GM12875 (cell line): ENCODE measurements around the gene LST1.

Source experiments
- H3K4me3 ChIP-seq: one replicate; pipeline ENCODE4 v1.5.1; 2011; ENCODE audit warnings: low read depth, low read length, control low read depth
- TF ChIP-seq, protein P1 (sequence below): IDR thresholded peaks from 2 replicates; pipeline ENCODE4 v1.5.1; 2011; ENCODE audit warnings: low read depth, mild to moderate bottlenecking, control low read depth, inconsistent platforms, low read length, moderate library complexity, borderline replicate concordance; ENCODE audit not compliant: insufficient read depth

Gene LST1

DNA sequence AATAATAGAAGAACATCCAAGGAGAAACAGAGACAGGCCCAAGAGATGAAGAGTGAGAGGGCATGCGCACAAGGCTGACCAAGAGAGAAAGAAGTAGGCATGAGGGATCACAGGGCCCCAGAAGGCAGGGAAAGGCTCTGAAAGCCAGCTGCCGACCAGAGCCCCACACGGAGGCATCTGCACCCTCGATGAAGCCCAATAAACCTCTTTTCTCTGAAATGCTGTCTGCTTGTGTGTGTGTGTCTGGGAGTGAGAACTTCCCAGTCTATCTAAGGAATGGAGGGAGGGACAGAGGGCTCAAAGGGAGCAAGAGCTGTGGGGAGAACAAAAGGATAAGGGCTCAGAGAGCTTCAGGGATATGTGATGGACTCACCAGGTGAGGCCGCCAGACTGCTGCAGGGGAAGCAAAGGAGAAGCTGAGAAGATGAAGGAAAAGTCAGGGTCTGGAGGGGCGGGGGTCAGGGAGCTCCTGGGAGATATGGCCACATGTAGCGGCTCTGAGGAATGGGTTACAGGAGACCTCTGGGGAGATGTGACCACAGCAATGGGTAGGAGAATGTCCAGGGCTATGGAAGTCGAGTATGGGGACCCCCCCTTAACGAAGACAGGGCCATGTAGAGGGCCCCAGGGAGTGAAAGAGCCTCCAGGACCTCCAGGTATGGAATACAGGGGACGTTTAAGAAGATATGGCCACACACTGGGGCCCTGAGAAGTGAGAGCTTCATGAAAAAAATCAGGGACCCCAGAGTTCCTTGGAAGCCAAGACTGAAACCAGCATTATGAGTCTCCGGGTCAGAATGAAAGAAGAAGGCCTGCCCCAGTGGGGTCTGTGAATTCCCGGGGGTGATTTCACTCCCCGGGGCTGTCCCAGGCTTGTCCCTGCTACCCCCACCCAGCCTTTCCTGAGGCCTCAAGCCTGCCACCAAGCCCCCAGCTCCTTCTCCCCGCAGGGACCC is 11.7 kb upstream of the LST1 start:
- TF ChIP-seq, protein P1, sequence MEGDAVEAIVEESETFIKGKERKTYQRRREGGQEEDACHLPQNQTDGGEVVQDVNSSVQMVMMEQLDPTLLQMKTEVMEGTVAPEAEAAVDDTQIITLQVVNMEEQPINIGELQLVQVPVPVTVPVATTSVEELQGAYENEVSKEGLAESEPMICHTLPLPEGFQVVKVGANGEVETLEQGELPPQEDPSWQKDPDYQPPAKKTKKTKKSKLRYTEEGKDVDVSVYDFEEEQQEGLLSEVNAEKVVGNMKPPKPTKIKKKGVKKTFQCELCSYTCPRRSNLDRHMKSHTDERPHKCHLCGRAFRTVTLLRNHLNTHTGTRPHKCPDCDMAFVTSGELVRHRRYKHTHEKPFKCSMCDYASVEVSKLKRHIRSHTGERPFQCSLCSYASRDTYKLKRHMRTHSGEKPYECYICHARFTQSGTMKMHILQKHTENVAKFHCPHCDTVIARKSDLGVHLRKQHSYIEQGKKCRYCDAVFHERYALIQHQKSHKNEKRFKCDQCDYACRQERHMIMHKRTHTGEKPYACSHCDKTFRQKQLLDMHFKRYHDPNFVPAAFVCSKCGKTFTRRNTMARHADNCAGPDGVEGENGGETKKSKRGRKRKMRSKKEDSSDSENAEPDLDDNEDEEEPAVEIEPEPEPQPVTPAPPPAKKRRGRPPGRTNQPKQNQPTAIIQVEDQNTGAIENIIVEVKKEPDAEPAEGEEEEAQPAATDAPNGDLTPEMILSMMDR = no peak
- H3K4me3 ChIP-seq = peak overlapping the region; percentile 64

DNA sequence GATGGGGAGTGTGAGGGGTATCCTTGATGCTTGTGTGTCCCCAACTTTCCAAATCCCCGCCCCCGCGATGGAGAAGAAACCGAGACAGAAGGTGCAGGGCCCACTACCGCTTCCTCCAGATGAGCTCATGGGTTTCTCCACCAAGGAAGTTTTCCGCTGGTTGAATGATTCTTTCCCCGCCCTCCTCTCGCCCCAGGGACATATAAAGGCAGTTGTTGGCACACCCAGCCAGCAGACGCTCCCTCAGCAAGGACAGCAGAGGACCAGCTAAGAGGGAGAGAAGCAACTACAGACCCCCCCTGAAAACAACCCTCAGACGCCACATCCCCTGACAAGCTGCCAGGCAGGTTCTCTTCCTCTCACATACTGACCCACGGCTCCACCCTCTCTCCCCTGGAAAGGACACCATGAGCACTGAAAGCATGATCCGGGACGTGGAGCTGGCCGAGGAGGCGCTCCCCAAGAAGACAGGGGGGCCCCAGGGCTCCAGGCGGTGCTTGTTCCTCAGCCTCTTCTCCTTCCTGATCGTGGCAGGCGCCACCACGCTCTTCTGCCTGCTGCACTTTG is 10.7 kb upstream of the LST1 start, which contains the start of gene TNF:
TSS of gene TNF (plus strand) at position 231 of the 567 bp plus-strand sequence. CDS start at position 408, 177 bp downstream.
- TF ChIP-seq, protein P1 = no peak
- peak within 1 kb of the TSS; percentile 64 for H3K4me3 ChIP-seq

DNA sequence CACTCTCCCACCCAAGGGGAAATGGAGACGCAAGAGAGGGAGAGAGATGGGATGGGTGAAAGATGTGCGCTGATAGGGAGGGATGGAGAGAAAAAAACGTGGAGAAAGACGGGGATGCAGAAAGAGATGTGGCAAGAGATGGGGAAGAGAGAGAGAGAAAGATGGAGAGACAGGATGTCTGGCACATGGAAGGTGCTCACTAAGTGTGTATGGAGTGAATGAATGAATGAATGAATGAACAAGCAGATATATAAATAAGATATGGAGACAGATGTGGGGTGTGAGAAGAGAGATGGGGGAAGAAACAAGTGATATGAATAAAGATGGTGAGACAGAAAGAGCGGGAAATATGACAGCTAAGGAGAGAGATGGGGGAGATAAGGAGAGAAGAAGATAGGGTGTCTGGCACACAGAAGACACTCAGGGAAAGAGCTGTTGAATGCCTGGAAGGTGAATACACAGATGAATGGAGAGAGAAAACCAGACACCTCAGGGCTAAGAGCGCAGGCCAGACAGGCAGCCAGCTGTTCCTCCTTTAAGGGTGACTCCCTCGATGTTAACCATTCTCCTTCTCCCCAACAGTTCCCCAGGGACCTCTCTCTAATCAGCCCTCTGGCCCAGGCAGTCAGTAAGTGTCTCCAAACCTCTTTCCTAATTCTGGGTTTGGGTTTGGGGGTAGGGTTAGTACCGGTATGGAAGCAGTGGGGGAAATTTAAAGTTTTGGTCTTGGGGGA is 10.0 kb upstream of the LST1 start:
- TF ChIP-seq, protein P1 = no peak
- peak overlapping the region; percentile 64 for H3K4me3 ChIP-seq

DNA sequence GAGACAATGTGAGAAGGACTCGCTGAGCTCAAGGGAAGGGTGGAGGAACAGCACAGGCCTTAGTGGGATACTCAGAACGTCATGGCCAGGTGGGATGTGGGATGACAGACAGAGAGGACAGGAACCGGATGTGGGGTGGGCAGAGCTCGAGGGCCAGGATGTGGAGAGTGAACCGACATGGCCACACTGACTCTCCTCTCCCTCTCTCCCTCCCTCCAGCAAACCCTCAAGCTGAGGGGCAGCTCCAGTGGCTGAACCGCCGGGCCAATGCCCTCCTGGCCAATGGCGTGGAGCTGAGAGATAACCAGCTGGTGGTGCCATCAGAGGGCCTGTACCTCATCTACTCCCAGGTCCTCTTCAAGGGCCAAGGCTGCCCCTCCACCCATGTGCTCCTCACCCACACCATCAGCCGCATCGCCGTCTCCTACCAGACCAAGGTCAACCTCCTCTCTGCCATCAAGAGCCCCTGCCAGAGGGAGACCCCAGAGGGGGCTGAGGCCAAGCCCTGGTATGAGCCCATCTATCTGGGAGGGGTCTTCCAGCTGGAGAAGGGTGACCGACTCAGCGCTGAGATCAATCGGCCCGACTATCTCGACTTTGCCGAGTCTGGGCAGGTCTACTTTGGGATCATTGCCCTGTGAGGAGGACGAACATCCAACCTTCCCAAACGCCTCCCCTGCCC is 9.0 kb upstream of the LST1 start:
- H3K4me3 ChIP-seq = peak overlapping the region; percentile 64
- TF ChIP-seq, protein P1 = no peak

DNA sequence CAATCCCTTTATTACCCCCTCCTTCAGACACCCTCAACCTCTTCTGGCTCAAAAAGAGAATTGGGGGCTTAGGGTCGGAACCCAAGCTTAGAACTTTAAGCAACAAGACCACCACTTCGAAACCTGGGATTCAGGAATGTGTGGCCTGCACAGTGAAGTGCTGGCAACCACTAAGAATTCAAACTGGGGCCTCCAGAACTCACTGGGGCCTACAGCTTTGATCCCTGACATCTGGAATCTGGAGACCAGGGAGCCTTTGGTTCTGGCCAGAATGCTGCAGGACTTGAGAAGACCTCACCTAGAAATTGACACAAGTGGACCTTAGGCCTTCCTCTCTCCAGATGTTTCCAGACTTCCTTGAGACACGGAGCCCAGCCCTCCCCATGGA is 8.5 kb upstream of the LST1 start:
- peak overlapping the region; percentile 64 for H3K4me3 ChIP-seq
- TF ChIP-seq, protein P1 = no peak

DNA sequence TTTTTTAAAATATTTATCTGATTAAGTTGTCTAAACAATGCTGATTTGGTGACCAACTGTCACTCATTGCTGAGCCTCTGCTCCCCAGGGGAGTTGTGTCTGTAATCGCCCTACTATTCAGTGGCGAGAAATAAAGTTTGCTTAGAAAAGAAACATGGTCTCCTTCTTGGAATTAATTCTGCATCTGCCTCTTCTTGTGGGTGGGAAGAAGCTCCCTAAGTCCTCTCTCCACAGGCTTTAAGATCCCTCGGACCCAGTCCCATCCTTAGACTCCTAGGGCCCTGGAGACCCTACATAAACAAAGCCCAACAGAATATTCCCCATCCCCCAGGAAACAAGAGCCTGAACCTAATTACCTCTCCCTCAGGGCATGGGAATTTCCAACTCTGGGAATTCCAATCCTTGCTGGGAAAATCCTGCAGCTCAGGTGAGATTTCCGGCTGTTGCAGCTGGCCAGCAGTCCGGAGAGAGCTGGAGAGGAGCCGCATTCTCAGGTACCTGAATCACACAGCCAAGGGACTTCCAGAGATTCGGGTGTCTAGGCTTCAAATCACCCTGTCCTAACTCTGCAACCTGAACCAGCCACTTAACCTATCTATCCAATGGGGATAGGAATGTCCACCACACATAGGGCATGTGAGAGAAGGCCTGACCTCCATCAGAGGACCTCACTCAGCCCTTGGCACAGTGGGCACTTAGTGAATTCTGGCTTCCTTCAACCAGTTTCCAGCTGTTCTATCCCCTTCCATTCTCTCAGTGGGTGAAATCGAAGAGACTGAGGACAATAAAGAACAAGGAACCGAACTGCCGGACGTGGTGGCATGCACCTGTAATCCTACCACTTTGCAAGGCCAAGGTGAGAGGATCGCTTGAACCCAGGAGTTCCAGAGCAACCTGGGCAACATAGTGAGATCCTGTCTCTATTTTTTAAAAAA is 7.6 kb upstream of the LST1 start:
- TF ChIP-seq, protein P1 = no peak
- peak overlapping the region; percentile 31 for H3K4me3 ChIP-seq
